ENCODE data around the gene ACSS1.
A peak's percentile ranks its signal among the peaks of the same experiment; 100 is the strongest.

ACSS1 gene

GRCh38 chr20:25030649-25031207 lies 27.2 kb downstream of the ACSS1 start:
- DNase-seq, result no peak

GRCh38 chr20:25030007-25030648 lies 27.8 kb downstream of the ACSS1 start:
- DNase-seq, result no peak

- DNase-seq, result peak; percentile 41
Observed at GRCh38 chr20:25025986-25026605, 31.8 kb downstream of the ACSS1 start.

- DNase-seq, result no peak
Observed at GRCh38 chr20:25025091-25025861, 32.7 kb downstream of the ACSS1 start.

- no peak for DNase-seq
Observed at GRCh38 chr20:25024171-25024570, 33.8 kb downstream of the ACSS1 start.

- DNase-seq, result peak; percentile 43
Observed at GRCh38 chr20:25023356-25023755, 34.6 kb downstream of the ACSS1 start.

GRCh38 chr20:25022680-25023079 lies 35.3 kb downstream of the ACSS1 start:
- DNase-seq, result no peak

DNA sequence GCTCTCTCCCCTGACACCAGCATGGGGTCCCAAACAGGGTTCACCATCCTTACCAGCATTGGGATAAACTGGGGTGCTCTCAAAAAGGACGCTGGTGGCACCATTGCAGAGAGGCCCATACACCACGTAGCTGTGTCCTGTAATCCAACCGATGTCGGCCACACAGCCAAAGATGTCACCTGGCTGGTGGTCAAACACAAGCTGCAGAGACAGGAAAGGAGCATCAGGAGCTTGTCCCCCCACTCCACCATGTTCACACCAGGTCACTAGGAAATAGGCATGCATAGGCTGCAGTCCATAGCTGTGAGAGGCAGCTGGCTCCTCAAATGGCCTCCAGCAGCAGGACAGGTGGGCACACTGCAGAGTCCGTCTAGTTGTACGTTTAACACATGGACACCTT lies 36.6 kb downstream of the ACSS1 start:
- no peak for DNase-seq

DNA sequence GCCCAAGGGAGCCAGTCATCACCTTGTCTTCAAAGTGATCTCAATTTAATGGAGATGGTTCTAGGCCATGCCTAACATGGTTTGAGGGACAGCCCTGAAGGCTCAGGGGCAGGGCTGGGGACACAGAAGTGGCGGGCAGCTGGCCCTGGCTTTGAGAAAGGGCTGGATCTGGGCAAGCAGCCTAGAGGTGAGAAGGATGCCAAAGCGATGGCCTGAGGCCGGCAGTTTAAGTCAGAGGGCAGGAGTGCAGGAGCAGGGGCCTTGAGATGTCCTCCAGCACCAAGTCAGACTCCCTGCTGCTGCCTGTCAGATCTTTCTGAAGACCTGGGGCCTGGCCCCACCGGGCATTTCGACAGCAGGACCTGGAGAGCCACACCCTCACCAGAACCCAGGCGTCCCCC lies 37.0 kb downstream of the ACSS1 start:
- DNase-seq, result no peak

GRCh38 chr20:25020345-25020744 lies 37.6 kb downstream of the ACSS1 start:
- no peak for DNase-seq

GRCh38 chr20:25019381-25020155 lies 38.4 kb downstream of the ACSS1 start:
- no peak for DNase-seq

- DNase-seq, result no peak
Observed at GRCh38 chr20:25018841-25019240, 39.1 kb downstream of the ACSS1 start.

- no peak for DNase-seq
Observed at GRCh38 chr20:25018425-25018824, 39.5 kb downstream of the ACSS1 start.

- no peak for DNase-seq
Observed at GRCh38 chr20:25017257-25017803, 40.6 kb downstream of the ACSS1 start.

GRCh38 chr20:25016471-25016870 lies 41.5 kb downstream of the ACSS1 start:
- DNase-seq, result no peak

DNA sequence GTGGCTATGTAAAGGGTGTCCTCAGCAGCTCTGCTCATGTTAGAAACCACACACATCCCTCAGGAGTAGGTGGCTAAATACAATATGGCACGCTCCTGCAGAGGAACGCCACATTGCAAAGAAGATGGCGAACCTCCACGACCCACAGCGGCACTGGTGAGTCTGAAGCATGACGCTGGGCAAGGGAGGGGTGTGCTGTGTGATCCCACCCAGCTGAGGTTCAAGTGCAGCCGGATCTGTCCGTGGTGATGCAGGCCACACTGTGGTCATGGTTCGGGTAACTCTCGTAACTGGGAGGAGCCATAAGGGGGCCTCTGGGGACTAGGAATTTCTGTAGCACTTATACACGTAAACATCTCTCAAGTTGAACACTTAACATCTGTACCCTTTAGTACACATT lies 42.0 kb downstream of the ACSS1 start:
- DNase-seq, result no peak

- no peak for DNase-seq
Observed at GRCh38 chr20:25014816-25015215, 43.1 kb downstream of the ACSS1 start.

DNA sequence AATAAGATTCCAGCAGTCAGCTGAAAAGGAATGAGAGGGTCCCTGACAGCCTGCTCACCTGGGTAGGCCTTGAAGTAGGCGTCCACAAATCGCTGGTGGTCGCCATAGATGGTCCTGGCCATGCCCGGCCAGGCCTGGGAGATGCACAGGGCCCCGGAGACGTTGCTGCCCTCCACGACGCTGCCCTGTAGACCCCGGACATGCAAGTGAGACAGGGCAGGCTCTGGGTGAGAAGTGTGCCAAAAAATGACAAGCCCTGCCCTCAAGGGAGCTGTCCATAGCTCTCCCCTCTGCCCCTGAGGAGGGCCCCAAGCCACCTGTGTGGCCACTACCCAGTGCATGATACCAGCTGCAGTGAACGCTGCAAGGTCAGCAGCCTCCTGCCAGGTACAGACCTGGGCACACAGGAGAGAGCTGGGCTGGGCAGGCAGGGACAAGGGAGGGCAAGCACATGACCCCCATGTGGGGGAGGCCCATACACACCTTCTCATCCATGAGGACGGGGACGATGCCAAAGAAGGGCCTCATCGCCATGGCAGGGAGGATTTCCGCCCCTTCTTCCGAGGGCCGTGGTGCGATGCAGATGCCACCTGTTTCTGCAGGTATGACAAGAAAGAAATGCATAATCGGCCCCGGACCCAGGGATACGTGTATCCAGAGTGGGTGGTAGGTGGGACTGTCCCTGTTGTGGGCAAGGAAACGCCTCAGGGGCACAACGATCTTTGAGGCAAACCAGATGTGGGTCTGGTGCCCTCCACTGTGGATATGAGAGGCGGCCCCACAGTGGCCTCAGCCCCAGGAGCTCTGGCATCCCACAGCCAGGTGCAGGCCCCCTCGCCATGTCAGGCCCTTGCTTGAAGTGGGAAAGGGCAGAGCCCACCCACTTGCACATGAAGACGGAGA lies 44.2 kb downstream of the ACSS1 start:
- no peak for DNase-seq

DNA sequence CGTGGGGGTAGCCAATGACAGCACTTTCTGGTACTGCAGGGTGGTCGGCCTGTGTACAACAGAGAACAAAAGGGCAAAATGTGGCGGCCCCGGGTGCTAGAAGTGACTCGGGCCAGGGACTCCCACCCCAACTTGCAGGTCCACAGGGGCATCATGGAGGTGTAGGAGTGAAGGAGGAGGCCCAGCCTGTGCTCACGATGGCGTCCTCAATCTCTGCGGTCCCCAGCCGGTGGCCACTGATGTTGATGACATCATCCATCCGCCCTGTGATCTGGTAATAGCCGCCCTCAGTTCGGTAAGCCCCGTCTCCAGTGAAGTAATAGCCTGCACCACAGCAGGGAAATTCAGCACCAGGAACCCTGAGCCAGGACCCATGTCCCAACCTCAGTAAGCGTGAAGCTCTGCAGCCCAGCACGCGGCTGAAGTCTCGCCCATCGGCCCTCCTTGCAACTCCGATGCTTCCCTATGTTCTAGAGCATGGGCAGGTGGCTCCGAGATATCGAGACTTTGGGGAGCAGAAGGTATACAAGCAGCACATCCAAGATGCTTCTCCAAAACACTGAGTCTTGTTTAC lies 45.2 kb downstream of the ACSS1 start:
- no peak for DNase-seq

DNA sequence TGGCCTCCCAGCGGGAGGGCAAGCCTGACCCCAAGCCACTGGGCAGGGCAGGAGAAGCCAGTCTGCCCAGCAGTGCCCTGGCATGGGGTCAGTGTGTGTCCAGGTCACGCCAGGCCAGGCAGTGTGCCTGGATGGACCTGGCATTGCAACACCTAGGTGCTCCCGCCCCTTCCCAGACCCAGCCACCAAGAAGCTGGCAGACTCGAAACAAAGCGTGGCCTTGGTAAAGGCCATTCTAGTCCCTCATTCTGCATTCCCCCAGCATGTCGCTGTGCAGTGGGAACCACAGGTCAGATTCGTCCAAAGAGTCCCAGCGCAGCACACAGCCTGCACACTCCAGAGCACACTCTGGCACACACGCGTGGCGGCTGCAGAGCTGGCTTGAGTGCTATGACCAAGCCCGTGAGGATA lies 46.1 kb downstream of the ACSS1 start:
- DNase-seq, result no peak

DNA sequence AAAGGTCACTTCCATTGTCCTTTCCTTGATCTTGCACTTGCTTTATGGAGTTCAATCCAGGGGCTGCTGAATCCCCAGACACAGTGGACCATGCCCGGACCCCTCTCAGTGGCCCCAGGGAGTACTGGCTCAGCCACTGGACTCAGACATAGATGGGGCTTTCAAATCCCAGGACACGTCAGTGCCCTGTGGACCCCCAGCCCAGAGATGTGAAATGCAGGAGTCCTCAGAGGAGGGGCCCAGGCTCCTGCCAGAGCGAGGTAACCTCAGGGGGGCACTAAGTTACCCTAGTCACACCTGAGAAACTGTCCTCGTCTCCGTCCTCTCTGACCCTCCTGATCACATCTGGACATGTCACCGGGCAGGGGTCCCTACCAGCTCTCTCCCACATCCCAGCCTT lies 46.7 kb downstream of the ACSS1 start:
- no peak for DNase-seq

Data from hematopoietic multipotent progenitor cell treated with erythropoietin and hydrocortisone succinate and interleukin-3 and kit ligand, for 4 days (in vitro differentiated cells).